Body of pancreas (tissue), 4 donors: ENCODE data around the gene SYPL2. TPM values are rescaled to one million over a fixed set of nuclear protein-coding genes. Genes with fewer than 3 reads are reported as not detected.
A peak's percentile ranks its signal among the peaks of the same experiment; 100 is the strongest.

Experiments used
- ATAC-seq: fragments of 150-250 bp; one replicate; pipeline ENCODE4 v1.9.1; 2016
- DNase-seq, 4 donors: peaks; one replicate each; pipeline ENCODE4 v3.0.0-alpha.2; 2019
- H3K27ac ChIP-seq, 4 donors: fragments of 200-600 bp; sonication (generic); 1 replicate in 3 of 4; 2 replicates in 1 of 4; pipeline versions ENCODE4 v1.5.1 to v1.6.1; 2016 to 2019; ENCODE audit warnings: mild to moderate bottlenecking in 1 of 4, mixed read lengths in 1 of 4, moderate library complexity in 1 of 4
- H3K27me3 ChIP-seq, 2 donors: fragments of 200-600 bp; sonication (generic); one replicate each; pipeline ENCODE4 v1.6.0; 2016; ENCODE audit warnings: mild to moderate bottlenecking in 1 of 2
- H3K36me3 ChIP-seq, 2 donors: fragments of 200-600 bp; sonication (generic); replicated peaks in 1 of 2; 2 replicates each; pipeline ENCODE4 v1.5.1; 2016; ENCODE audit warnings: low read depth in 2 of 2; ENCODE audit not compliant: insufficient read depth in 1 of 2
- H3K4me1 ChIP-seq: fragments of 200-600 bp; sonication (generic); one replicate; pipeline ENCODE4 v1.6.0; 2016
- H3K4me3 ChIP-seq, 2 donors: fragments of 200-600 bp; sonication (generic); 1 replicate in 1 of 2; 2 replicates in 1 of 2; pipeline ENCODE4 v1.5.1; 2016 to 2019
- H3K9me3 ChIP-seq, 3 donors: fragments of 200-600 bp; sonication (generic); 1 replicate in 2 of 3; 2 replicates in 1 of 3; pipeline ENCODE4 v1.5.1; 2016
- POLR2A ChIP-seq, 3 donors: fragments of 450-650 bp; IDR thresholded peaks; one replicate each; pipeline ENCODE4 v1.6.1; 2016; ENCODE audit warnings: antibody characterized with exemption in 3 of 3, mild to moderate bottlenecking in 2 of 3
- WGBS, 2 donors: methylation state at CpG; one replicate each; pipeline ENCODE4 v1.1.5; 2017; 5-methylcytosine and 5-hydroxymethylcytosine counted together
- intact Hi-C: fragments of 100-400 bp; cut with DNase I; formaldehyde crosslinking; loops from one replicate; pipeline ENCODE4 v1.15.1; 2023
- total RNA-seq, 2 donors: library from RNA; depleted of rRNA; stranded (reverse); fragments of >200 nt; gene quantifications; one replicate each; pipeline ENCODE4 v1.1.0, GENCODE V29; 2016
- TF ChIP-seq, protein P1 (sequence below), 7 experiments: fragments of 450-650 bp in 4 of 7; fragments of 200-600 bp in 3 of 7; sonication (generic) in 3 of 7; IDR thresholded peaks; one replicate each; pipeline ENCODE4 v1.5.1; 2016 to 2019; ENCODE audit warnings: antibody characterized with exemption in 7 of 7

SYPL2 gene
- total RNA-seq, 2 donors from 2014 or later = 1.8 to 2.3 TPM

DNA sequence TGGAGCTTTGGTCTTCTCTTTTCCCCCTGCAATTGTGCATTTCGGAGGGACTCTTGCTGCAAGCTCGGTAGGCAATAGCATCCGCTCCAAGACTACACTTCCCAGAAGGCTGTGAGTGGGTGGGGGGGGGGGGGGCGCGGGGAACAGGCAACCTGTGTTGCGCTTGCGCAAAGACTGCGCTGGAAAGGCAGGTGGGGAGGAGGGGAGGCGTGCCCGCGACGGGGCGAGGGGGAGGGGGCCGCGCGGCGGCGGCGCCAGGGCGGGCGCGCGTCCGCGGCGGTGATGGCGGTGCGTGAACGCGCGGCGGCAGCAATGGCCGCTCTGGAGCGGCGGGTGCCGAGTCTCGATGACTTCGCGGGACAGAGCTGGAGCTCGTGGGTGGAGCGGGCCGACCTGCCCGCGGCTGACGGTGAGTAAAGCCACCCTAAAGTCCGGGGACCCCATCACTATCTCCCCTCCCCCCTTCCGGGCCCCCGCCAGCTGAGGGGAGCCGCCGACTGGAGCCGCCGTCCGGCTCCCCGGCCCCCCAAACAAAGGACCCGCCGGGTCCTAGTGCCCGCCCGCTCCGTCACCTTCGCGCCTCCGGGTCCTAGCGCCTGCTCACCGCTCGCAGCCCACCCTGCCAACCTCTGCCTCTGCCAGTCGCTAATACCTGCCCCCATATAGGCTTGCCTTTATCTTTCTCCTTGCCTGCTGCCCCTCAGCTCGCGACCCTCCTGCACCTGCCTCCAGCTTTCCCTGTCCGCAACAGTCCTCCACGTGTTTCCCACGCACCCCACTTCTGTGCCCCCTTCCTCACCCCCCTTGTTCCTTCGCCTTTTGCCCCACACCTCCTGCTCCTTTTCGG is 17.5 kb downstream of the SYPL2 start, which contains the start of gene ATXN7L2:
Gene ATXN7L2 (plus strand): TSS at position 234 of the 847 bp plus-strand sequence. CDS start 49 bp downstream, at position 283.
- Histone ChIP-seq H3K9me3 (no peaks in the 10 kb centered on the region), H3K4me3 (peak within 1 kb of the TSS; percentile 20 to 92), H3K27me3 (no peaks in the 10 kb centered on the region), H3K4me1 (peaks cover 15% of the 10 kb centered on the region), H3K27ac (peak within 1 kb of the TSS; percentile 66 to 98 (median 88)), H3K36me3 (no peaks in the 10 kb centered on the region)
- WGBS, 2 donors = 0 to 1% methylated on average over 27 to 65 of the region's 73 CpGs
- intact Hi-C loops = no loop called here
- peak; percentile 92 to 96 (median 94) for DNase-seq
- TF ChIP-seq, protein P1, sequence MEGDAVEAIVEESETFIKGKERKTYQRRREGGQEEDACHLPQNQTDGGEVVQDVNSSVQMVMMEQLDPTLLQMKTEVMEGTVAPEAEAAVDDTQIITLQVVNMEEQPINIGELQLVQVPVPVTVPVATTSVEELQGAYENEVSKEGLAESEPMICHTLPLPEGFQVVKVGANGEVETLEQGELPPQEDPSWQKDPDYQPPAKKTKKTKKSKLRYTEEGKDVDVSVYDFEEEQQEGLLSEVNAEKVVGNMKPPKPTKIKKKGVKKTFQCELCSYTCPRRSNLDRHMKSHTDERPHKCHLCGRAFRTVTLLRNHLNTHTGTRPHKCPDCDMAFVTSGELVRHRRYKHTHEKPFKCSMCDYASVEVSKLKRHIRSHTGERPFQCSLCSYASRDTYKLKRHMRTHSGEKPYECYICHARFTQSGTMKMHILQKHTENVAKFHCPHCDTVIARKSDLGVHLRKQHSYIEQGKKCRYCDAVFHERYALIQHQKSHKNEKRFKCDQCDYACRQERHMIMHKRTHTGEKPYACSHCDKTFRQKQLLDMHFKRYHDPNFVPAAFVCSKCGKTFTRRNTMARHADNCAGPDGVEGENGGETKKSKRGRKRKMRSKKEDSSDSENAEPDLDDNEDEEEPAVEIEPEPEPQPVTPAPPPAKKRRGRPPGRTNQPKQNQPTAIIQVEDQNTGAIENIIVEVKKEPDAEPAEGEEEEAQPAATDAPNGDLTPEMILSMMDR (IDR thresholded peaks at IDR 0.05) = peak in 1 of 7 experiments; percentile 19
- TF ChIP-seq POLR2A (IDR thresholded peaks at IDR 0.05) = peak; percentile 80 to 83 (median 82)
- ATAC-seq = peak; percentile 98

- peaks cover 15% of the 10 kb centered on the region for H3K4me1 ChIP-seq
- DNase-seq (no peak), ATAC-seq (no peak)
- H3K36me3 ChIP-seq = no peaks in the 10 kb centered on the region
- H3K9me3 ChIP-seq = no peaks in the 10 kb centered on the region
- no peaks in the 10 kb centered on the region for H3K27me3 ChIP-seq
- peak overlapping the region; percentile 19 to 92 for H3K4me3 ChIP-seq
- H3K27ac ChIP-seq = peak overlapping the region in 1 of 4 donors; percentile 85
- 26 to 32% methylated on average over 15 of the region's 15 CpGs for WGBS, 2 donors
- no peak for TF ChIP-seq POLR2A (IDR thresholded peaks at IDR 0.05)
- intact Hi-C loops = no loop called here
Measured at GRCh38 chr1:109484519-109484975, 18.2 kb downstream of the SYPL2 start.

- Histone ChIP-seq H3K27ac (no peak overlapping the region), H3K9me3 (no peaks in the 10 kb centered on the region), H3K27me3 (no peaks in the 10 kb centered on the region), H3K36me3 (no peaks in the 10 kb centered on the region), H3K4me1 (peaks cover 15% of the 10 kb centered on the region), H3K4me3 (no peak overlapping the region)
- no peak for DNase-seq
- 6 to 8% methylated on average over 3 of the region's 3 CpGs for WGBS, 2 donors
- no peak for ATAC-seq
- intact Hi-C loops = loop anchor here (5.0 kb wide), 1 partner anchor 42 kb away; no protein-coding TSS in a partner anchor
- TF ChIP-seq, protein P1 (IDR thresholded peaks at IDR 0.05) = no peak
- no peak for TF ChIP-seq POLR2A (IDR thresholded peaks at IDR 0.05)
Measured at GRCh38 chr1:109485001-109485400, 18.7 kb downstream of the SYPL2 start.

- H3K4me3 ChIP-seq = no peak overlapping the region
- no peaks in the 10 kb centered on the region for H3K9me3 ChIP-seq
- no peaks in the 10 kb centered on the region for H3K36me3 ChIP-seq
- 80% methylated on average over 5 of the region's 5 CpGs; no CpG with 5 or more reads in 1 of the 2 donors for WGBS, 2 donors
- no peak overlapping the region for H3K27ac ChIP-seq
- DNase-seq (no peak), ATAC-seq (no peak)
- H3K27me3 ChIP-seq = no peaks in the 10 kb centered on the region
- intact Hi-C loops = loop anchor here (5.0 kb wide), 1 partner anchor 40 kb away; no protein-coding TSS in a partner anchor
- peaks cover 15% of the 10 kb centered on the region for H3K4me1 ChIP-seq
- TF ChIP-seq, protein P1 (IDR thresholded peaks at IDR 0.05) = no peak
- TF ChIP-seq POLR2A (IDR thresholded peaks at IDR 0.05) = no peak
Measured at GRCh38 chr1:109487261-109487660, 20.9 kb downstream of the SYPL2 start.

DNA sequence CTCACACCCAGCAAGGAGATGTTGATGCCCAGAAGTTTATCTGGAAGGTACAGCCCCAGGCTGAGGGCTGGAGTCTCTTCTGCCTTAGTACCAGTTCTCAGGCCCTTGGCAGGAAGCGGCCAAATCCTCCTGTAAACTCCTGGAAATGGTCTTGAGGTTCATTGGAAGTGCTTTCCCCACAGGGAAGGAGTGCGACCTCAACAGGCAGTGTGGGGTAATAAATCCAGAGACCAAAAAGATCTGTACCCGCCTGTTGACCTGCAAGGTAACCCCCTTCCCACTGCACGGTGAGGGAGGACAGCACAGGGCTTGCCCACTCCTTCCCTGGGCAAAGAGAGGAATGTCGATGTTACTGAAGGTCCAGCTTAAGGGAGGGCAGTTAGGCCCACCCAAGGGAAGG is 21.9 kb downstream of the SYPL2 start:
- Histone ChIP-seq H3K36me3 (no peaks in the 10 kb centered on the region), H3K4me3 (no peak overlapping the region), H3K4me1 (peaks cover 11% of the 10 kb centered on the region), H3K27ac (no peak overlapping the region), H3K27me3 (no peaks in the 10 kb centered on the region), H3K9me3 (no peaks in the 10 kb centered on the region)
- 73 to 75% methylated on average over 5 of the region's 5 CpGs for WGBS, 2 donors
- ATAC-seq = no peak
- no peak for DNase-seq
- intact Hi-C loops = loop anchor here (5.0 kb wide), 1 partner anchor 39 kb away; no protein-coding TSS in a partner anchor
- no peak for TF ChIP-seq POLR2A (IDR thresholded peaks at IDR 0.05)
- TF ChIP-seq, protein P1 (IDR thresholded peaks at IDR 0.05) = no peak
